Kidney tubule cell (primary cell): ENCODE measurements around the gene SLC39A6.

ENCODE experiments used
- DNase-seq: peaks from one replicate; pipeline ENCODE4 v3.0.0-alpha.2; 2018; ENCODE audit warnings: low spot score

SLC39A6 gene

DNA sequence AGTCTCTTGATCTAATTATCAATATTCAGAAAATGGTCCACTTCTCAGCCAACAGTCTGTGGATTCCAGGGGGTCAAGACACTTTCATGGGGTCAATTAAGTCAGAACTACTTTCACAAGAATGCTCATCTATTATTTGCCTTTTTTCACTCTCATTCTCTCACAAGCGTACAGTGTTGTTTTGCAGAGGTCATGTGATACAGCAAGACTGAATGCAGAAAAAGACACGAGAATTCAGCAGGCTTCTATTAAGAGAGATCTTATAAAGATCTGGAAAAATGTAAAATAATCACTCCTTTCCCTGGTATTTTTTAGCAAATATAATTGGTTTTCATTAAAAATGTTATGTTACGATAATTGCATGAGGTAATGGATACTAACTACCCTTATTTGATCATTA lies 70.5 kb downstream of the SLC39A6 start:
- no peak for DNase-seq
